Subcutaneous adipose tissue (tissue), 4 donors: ENCODE results near the gene RLIM. TPM values are rescaled to one million over a fixed set of nuclear protein-coding genes. Genes with fewer than 3 reads are reported as not detected.

ENCODE experiments used
- total RNA-seq, 4 donors: library from RNA; depleted of rRNA; stranded (reverse); fragments of >200 nt; gene quantifications; one replicate each; pipeline ENCODE4 v1.1.0, GENCODE V29; 2016
- TF ChIP-seq, protein P1 (sequence below): fragments of 450-650 bp; IDR thresholded peaks from one replicate; pipeline ENCODE4 v1.5.1; 2016; ENCODE audit warnings: low read depth, mild to moderate bottlenecking, control low read depth, antibody characterized with exemption, moderate library complexity

The RLIM gene, protein sequence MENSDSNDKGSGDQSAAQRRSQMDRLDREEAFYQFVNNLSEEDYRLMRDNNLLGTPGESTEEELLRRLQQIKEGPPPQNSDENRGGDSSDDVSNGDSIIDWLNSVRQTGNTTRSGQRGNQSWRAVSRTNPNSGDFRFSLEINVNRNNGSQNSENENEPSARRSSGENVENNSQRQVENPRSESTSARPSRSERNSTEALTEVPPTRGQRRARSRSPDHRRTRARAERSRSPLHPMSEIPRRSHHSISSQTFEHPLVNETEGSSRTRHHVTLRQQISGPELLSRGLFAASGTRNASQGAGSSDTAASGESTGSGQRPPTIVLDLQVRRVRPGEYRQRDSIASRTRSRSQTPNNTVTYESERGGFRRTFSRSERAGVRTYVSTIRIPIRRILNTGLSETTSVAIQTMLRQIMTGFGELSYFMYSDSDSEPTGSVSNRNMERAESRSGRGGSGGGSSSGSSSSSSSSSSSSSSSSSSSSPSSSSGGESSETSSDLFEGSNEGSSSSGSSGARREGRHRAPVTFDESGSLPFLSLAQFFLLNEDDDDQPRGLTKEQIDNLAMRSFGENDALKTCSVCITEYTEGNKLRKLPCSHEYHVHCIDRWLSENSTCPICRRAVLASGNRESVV
- 10 to 100 TPM; 31.4 to 42.1 (median 33.3) TPM for total RNA-seq

DNA sequence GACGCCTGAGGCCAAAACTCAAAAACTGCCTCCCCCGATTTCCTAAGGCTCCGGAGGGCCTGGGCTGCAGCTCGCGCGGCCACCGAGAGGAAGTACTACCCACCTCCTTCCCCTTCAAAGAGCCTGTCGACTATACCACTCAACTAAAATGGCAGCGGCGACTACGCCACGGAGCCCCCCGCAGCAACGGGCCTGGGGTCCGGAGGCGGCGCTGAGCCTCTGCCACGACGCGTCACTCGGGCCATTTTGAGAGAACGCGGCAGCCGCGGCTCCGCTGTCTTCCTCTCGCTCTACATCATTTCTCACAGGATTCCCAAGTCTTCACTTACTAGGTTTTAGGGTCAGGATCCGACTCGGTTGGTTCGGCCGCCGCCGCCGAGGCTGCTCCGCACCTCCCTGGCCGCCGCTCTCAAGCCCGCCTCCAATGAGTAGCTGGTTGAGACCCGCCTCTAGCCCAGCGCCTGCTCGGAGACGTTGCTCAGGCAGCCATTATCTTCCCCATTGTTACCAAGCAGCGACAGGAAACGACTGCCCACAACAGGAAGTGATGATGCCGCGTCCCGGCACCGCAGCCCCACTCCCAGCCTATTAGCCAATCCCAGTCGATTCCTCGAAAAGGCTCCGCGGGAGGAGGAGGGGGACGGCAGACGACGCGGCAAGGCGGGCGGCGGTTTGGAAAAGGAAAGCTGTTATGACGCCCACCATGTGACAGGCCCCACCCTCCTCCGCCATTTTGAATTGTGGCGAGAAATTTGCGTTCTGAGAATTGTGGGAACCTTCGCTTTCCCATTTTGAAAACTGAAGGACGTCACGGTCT is at the start of gene RLIM:
RLIM (minus strand) TSS at position 532 of the 817 bp plus-strand sequence. CDS start 18,647 bp downstream, outside the sequence.
- TF ChIP-seq, protein P1, sequence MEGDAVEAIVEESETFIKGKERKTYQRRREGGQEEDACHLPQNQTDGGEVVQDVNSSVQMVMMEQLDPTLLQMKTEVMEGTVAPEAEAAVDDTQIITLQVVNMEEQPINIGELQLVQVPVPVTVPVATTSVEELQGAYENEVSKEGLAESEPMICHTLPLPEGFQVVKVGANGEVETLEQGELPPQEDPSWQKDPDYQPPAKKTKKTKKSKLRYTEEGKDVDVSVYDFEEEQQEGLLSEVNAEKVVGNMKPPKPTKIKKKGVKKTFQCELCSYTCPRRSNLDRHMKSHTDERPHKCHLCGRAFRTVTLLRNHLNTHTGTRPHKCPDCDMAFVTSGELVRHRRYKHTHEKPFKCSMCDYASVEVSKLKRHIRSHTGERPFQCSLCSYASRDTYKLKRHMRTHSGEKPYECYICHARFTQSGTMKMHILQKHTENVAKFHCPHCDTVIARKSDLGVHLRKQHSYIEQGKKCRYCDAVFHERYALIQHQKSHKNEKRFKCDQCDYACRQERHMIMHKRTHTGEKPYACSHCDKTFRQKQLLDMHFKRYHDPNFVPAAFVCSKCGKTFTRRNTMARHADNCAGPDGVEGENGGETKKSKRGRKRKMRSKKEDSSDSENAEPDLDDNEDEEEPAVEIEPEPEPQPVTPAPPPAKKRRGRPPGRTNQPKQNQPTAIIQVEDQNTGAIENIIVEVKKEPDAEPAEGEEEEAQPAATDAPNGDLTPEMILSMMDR = no peak

- TF ChIP-seq, protein P1 = no peak
Measured at GRCh38 chrX:74656079-74656745, 41.8 kb upstream of the RLIM start.

DNA sequence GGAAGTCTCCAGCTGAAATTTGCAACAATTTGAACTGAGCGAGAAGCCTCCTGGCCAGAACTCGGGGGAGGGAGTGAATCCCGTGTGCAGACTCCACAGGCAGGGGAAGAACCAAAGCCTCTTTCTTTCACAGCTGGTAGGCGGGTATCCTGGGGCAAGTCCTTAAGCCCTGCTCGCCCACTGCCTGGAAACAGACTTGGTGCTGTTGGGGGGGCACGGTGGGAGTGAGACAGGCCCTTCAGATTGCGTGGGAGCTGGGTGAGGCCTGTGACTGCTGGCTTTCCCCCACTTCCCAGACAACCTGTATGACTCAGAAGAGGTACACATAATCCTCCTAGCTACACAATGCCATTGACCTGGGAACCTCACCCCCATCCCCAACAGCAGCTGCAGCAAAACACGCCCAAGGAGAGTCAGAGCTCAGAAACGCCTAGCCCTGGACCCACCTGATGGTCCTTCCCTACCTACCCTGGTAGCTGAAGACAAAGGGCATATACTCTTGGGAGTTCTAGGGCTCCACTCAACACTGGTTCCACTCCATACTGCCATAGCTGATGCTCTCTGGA is 22.4 kb upstream of the RLIM start:
- TF ChIP-seq, protein P1 = no peak

- TF ChIP-seq, protein P1 = no peak
Measured at GRCh38 chrX:74613370-74614092, 893 bp downstream of the RLIM start.

GRCh38 chrX:74606799-74607198 is 7.6 kb downstream of the RLIM start:
- TF ChIP-seq, protein P1 = no peak

- TF ChIP-seq, protein P1 = no peak
Measured at GRCh38 chrX:74606342-74606741, 8.1 kb downstream of the RLIM start.
